Measurements from ENCODE around the gene STARD10. TPM values are rescaled to one million over a fixed set of nuclear protein-coding genes. Genes with fewer than 3 reads are reported as not detected.

STARD10 gene
- total and polyA plus RNA-seq, 2 experiments from 2014 or later, result 16.6 to 20.5 TPM

DNA sequence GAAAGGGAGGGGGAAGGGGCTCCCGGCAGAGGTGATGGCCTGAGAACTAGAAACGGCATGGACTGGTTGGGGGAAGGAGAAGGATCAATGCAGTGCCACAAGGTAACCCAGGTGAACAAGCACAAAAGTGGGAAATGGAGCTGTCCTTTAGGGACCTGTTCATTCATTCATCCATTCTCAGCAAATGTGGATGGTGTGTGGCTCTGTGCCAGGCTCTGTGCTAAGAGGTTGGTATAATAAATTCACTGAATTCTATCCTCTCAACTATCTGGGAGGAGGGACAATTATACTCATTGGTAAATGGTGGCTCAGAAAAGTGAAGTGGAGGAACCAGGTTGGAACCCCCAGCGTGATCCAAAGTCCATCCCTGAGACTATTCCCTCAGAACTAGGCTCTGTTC, 23.0 kb downstream of the STARD10 start:
- DNase-seq (ENCODE audit: low spot score), result no peak
- ATAC-seq, result no peak
- Mint-ChIP-seq H3K36me3 (ENCODE audit: low read depth) (no peaks in the 10 kb centered on the region), H3K4me1 (peaks cover 23% of the 10 kb centered on the region), H3K9me3 (no peaks in the 10 kb centered on the region), H3K27me3 (ENCODE audit: insufficient read depth, low read depth, poor library complexity) (peaks cover 21% of the 10 kb centered on the region), H3K4me3 (no peak overlapping the region; the same call in 2 of the 3 replicates), H3K27ac (no peak overlapping the region)
- TF ChIP-seq EZH2 (IDR thresholded peaks at IDR 0.05; ENCODE audit: low read depth, unreplicated experiment), result no peak
- no peak for TF ChIP-seq ZNF331 (CRISPR knock-in tag; IDR thresholded peaks at IDR 0.05; ENCODE audit: low read depth)
- TF ChIP-seq NANOG (IDR thresholded peaks at IDR 0.05; ENCODE audit: borderline replicate concordance), result no peak
- no peak for TF ChIP-seq REST (IDR thresholded peaks at IDR 0.05; ENCODE audit: unreplicated experiment)
- TF ChIP-seq, protein P1, sequence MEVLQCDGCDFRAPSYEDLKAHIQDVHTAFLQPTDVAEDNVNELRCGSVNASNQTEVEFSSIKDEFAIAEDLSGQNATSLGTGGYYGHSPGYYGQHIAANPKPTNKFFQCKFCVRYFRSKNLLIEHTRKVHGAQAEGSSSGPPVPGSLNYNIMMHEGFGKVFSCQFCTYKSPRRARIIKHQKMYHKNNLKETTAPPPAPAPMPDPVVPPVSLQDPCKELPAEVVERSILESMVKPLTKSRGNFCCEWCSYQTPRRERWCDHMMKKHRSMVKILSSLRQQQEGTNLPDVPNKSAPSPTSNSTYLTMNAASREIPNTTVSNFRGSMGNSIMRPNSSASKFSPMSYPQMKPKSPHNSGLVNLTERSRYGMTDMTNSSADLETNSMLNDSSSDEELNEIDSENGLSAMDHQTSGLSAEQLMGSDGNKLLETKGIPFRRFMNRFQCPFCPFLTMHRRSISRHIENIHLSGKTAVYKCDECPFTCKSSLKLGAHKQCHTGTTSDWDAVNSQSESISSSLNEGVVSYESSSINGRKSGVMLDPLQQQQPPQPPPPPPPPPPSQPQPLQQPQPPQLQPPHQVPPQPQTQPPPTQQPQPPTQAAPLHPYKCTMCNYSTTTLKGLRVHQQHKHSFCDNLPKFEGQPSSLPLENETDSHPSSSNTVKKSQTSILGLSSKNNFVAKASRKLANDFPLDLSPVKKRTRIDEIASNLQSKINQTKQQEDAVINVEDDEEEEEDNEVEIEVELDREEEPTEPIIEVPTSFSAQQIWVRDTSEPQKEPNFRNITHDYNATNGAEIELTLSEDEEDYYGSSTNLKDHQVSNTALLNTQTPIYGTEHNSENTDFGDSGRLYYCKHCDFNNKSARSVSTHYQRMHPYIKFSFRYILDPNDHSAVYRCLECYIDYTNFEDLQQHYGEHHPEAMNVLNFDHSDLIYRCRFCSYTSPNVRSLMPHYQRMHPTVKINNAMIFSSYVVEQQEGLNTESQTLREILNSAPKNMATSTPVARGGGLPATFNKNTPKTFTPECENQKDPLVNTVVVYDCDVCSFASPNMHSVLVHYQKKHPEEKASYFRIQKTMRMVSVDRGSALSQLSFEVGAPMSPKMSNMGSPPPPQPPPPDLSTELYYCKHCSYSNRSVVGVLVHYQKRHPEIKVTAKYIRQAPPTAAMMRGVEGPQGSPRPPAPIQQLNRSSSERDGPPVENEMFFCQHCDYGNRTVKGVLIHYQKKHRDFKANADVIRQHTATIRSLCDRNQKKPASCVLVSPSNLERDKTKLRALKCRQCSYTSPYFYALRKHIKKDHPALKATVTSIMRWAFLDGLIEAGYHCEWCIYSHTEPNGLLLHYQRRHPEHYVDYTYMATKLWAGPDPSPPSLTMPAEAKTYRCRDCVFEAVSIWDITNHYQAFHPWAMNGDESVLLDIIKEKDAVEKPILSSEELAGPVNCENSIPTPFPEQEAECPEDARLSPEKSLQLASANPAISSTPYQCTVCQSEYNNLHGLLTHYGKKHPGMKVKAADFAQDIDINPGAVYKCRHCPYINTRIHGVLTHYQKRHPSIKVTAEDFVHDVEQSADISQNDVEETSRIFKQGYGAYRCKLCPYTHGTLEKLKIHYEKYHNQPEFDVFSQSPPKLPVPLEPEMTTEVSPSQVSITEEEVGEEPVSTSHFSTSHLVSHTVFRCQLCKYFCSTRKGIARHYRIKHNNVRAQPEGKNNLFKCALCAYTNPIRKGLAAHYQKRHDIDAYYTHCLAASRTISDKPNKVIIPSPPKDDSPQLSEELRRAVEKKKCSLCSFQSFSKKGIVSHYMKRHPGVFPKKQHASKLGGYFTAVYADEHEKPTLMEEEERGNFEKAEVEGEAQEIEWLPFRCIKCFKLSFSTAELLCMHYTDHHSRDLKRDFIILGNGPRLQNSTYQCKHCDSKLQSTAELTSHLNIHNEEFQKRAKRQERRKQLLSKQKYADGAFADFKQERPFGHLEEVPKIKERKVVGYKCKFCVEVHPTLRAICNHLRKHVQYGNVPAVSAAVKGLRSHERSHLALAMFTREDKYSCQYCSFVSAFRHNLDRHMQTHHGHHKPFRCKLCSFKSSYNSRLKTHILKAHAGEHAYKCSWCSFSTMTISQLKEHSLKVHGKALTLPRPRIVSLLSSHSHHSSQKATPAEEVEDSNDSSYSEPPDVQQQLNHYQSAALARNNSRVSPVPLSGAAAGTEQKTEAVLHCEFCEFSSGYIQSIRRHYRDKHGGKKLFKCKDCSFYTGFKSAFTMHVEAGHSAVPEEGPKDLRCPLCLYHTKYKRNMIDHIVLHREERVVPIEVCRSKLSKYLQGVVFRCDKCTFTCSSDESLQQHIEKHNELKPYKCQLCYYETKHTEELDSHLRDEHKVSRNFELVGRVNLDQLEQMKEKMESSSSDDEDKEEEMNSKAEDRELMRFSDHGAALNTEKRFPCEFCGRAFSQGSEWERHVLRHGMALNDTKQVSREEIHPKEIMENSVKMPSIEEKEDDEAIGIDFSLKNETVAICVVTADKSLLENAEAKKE (CRISPR knock-in tag; IDR thresholded peaks at IDR 0.05), result no peak
- no peak for TF ChIP-seq ZNF114 (CRISPR knock-in tag; IDR thresholded peaks at IDR 0.05)
- TF ChIP-seq, protein P2, sequence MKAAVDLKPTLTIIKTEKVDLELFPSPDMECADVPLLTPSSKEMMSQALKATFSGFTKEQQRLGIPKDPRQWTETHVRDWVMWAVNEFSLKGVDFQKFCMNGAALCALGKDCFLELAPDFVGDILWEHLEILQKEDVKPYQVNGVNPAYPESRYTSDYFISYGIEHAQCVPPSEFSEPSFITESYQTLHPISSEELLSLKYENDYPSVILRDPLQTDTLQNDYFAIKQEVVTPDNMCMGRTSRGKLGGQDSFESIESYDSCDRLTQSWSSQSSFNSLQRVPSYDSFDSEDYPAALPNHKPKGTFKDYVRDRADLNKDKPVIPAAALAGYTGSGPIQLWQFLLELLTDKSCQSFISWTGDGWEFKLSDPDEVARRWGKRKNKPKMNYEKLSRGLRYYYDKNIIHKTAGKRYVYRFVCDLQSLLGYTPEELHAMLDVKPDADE (IDR thresholded peaks at IDR 0.05), result no peak
- TF ChIP-seq JUNB (IDR thresholded peaks at IDR 0.05; ENCODE audit: unreplicated experiment), result no peak
- TF ChIP-seq, protein P3, sequence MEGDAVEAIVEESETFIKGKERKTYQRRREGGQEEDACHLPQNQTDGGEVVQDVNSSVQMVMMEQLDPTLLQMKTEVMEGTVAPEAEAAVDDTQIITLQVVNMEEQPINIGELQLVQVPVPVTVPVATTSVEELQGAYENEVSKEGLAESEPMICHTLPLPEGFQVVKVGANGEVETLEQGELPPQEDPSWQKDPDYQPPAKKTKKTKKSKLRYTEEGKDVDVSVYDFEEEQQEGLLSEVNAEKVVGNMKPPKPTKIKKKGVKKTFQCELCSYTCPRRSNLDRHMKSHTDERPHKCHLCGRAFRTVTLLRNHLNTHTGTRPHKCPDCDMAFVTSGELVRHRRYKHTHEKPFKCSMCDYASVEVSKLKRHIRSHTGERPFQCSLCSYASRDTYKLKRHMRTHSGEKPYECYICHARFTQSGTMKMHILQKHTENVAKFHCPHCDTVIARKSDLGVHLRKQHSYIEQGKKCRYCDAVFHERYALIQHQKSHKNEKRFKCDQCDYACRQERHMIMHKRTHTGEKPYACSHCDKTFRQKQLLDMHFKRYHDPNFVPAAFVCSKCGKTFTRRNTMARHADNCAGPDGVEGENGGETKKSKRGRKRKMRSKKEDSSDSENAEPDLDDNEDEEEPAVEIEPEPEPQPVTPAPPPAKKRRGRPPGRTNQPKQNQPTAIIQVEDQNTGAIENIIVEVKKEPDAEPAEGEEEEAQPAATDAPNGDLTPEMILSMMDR (conservative IDR thresholded peaks at IDR 0.05; ENCODE audit: low read depth in 2 of 2), result no peak
- TF ChIP-seq EZH2phosphoT487 (IDR thresholded peaks at IDR 0.05; ENCODE audit: unreplicated experiment), result no peak
- no peak for TF ChIP-seq CREB1 (CRISPR knock-in tag; IDR thresholded peaks at IDR 0.05; ENCODE audit: low read depth)
- TF ChIP-seq STAT1 (IDR thresholded peaks at IDR 0.05; ENCODE audit: unreplicated experiment), result no peak
- TF ChIP-seq POLR2AphosphoS5 (IDR thresholded peaks at IDR 0.05; ENCODE audit: low read depth), result no peak
- Histone ChIP-seq H3K36me3 (ENCODE audit: insufficient read depth) (no peaks in the 10 kb centered on the region), H3K27me3 (ENCODE audit: insufficient read depth) (no peaks in the 10 kb centered on the region), H3K27ac (ENCODE audit: low read depth) (no peak overlapping the region), H2AFZ (no peak overlapping the region), H3K79me2 (replicated peaks; ENCODE audit: insufficient read depth) (no peaks in the 10 kb centered on the region), H3K4me1 (ENCODE audit: insufficient read depth) (peaks cover 5% of the 10 kb centered on the region; the same call in 1 of the 2 replicates), H3F3A (replicated peaks; ENCODE audit: low read depth) (no peaks in the 10 kb centered on the region; the same call in 1 of the 2 replicates), H3K4me3 (no peak overlapping the region), H4K20me1 (replicated peaks; ENCODE audit: insufficient read depth) (no peaks in the 10 kb centered on the region), H3K9me2 (ENCODE audit: insufficient read depth) (no peaks in the 10 kb centered on the region), H3K4me2 (no peak overlapping the region)

All from GM23338 (cell line).